PC-3 (cell line): ENCODE data around the gene ACTR2.

ENCODE experiments used
- EZH2 ChIP-seq: fragments of 300-600 bp; sonication (generic); IDR thresholded peaks from one replicate; pipeline ENCODE4 v1.6.1; 2017; ENCODE audit warnings: antibody characterized with exemption, mild to moderate bottlenecking, low read length; ENCODE audit not compliant: unreplicated experiment
- EZH2phosphoT487 ChIP-seq: fragments of 300-600 bp; sonication (generic); IDR thresholded peaks from 2 replicates; pipeline ENCODE4 v1.6.1; 2018; ENCODE audit warnings: mild to moderate bottlenecking, antibody characterized with exemption, low read length, borderline replicate concordance
- TF ChIP-seq, protein P1 (sequence below): fragments of 300-600 bp; sonication (generic); conservative IDR thresholded peaks from 2 replicates; pipeline ENCODE4 v1.5.1; 2017; ENCODE audit warnings: antibody characterized with exemption, low read depth, mild to moderate bottlenecking, low read length

DNA sequence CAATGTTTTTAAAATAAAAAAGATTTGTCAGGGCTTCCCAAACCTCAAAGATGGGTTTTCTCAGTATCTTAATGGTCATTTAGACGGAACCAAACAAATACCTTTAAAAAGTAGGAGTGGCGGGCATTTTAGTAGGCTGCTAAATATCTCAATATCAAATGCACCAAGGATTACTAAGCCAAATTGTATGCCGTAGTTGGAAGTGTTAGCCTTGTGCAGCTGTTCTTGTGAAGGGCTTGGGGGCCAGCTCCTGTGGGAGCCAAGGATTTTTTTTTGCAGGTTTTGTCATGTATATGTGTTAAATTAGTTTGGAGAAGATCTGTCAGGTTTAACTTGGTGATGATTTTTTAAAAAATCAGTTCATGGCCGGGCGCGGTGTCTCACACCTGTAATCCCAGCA lies 52.1 kb downstream of the ACTR2 start:
- TF ChIP-seq, protein P1, sequence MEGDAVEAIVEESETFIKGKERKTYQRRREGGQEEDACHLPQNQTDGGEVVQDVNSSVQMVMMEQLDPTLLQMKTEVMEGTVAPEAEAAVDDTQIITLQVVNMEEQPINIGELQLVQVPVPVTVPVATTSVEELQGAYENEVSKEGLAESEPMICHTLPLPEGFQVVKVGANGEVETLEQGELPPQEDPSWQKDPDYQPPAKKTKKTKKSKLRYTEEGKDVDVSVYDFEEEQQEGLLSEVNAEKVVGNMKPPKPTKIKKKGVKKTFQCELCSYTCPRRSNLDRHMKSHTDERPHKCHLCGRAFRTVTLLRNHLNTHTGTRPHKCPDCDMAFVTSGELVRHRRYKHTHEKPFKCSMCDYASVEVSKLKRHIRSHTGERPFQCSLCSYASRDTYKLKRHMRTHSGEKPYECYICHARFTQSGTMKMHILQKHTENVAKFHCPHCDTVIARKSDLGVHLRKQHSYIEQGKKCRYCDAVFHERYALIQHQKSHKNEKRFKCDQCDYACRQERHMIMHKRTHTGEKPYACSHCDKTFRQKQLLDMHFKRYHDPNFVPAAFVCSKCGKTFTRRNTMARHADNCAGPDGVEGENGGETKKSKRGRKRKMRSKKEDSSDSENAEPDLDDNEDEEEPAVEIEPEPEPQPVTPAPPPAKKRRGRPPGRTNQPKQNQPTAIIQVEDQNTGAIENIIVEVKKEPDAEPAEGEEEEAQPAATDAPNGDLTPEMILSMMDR = no peak
- TF ChIP-seq EZH2 = no peak
- no peak for TF ChIP-seq EZH2phosphoT487
